Measurements from ENCODE around the gene CCR3. TPM values are rescaled to one million over a fixed set of nuclear protein-coding genes. Genes with fewer than 3 reads are reported as not detected.

Gene CCR3
- total RNA-seq, 6 donors from 2014 or later, result 0.13 TPM; not detected in 5

DNA sequence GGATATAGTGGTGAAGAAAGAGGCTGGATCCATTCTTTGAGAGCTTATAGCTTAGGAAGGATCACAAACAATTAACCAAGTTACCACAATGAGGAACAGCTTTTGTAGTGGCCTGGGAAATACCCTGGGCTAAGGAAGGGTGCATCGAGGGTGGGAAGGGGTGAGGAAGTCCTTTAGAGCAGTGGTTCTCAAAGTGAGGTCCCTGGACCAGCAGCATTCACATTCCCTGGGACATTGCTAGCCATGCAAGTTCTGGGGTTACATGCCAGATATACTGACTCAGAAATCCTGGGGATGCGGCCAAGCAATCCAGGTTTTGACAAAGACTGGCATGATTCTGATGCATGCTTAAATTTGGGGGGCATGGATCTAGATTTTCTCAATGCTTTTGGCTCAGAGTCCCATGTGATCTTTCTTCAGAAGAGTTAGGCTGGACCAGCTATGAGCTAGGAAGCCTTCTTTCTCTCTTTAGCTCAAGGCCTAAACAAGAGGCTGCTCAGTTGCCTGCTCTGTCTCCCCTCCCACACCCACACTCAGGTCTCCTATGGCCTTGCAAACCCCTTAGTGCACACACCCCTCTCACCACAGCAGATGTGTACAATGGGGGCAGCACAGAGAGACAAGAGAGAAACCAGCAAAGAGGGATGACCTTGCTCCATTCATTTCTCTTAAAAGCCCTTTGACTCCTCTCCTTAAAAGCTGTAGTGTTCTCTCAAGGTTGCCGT is 32.4 kb upstream of the CCR3 start:
- ATAC-seq (ENCODE audit: low FRiP score in 2 of 2) (no peak), DNase-seq (no peak)
- Histone ChIP-seq H3K36me3 (no peaks in the 10 kb centered on the region), H3K4me1 (peaks cover 19 to 28% (median 21%) of the 10 kb centered on the region in 4 donors), H3K27me3 (no peaks in the 10 kb centered on the region), H3K4me3 (no peak overlapping the region), H3K27ac (no peak overlapping the region), H3K9me3 (no peaks in the 10 kb centered on the region)
- WGBS, 2 donors, result 68 to 73% methylated on average over 3 of the region's 3 CpGs
- TF ChIP-seq POLR2AphosphoS5 (IDR thresholded peaks at IDR 0.05) (no peak), POLR2A (IDR thresholded peaks at IDR 0.05) (no peak), CTCF (IDR thresholded peaks at IDR 0.05) (no peak), EP300 (IDR thresholded peaks at IDR 0.05) (no peak)

DNA sequence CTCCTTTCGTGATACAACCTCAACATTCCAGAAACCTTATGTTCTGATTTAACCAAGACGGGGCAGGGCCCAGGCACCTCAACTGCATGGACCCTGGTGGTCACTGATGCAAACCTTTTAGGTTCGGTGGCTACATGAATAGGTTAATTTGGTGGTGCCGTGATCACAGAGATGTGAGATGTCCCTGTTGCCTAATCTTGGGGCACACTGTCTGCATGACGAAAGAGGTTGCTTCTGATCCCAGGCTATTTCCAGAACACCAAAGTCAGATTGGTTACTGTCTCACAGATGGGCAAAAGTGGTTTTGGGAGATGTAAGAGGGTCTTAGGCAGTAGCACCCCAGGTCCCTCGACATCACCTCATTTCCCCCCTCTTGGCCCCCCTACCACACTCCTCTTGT is 30.2 kb upstream of the CCR3 start:
- H3K9me3 ChIP-seq, result no peaks in the 10 kb centered on the region
- peaks cover 25 to 39% (median 32%) of the 10 kb centered on the region in 4 donors for H3K4me1 ChIP-seq
- WGBS, 2 donors, result 72 to 73% methylated on average over 6 of the region's 6 CpGs
- TF ChIP-seq POLR2AphosphoS5 (IDR thresholded peaks at IDR 0.05) (no peak), EP300 (IDR thresholded peaks at IDR 0.05) (no peak), POLR2A (IDR thresholded peaks at IDR 0.05) (no peak), CTCF (IDR thresholded peaks at IDR 0.05) (no peak)
- no peak for DNase-seq
- no peak overlapping the region for H3K27ac ChIP-seq
- ATAC-seq (ENCODE audit: low FRiP score in 2 of 2), result no peak
- H3K4me3 ChIP-seq, result no peak overlapping the region
- H3K36me3 ChIP-seq, result no peaks in the 10 kb centered on the region
- no peaks in the 10 kb centered on the region for H3K27me3 ChIP-seq

- H3K36me3 ChIP-seq, result no peaks in the 10 kb centered on the region
- H3K27ac ChIP-seq, result peak overlapping the region in 2 of 4 donors; percentile 21 to 44
- H3K27me3 ChIP-seq, result no peaks in the 10 kb centered on the region
- no peak for TF ChIP-seq EP300 (IDR thresholded peaks at IDR 0.05)
- no peak for TF ChIP-seq POLR2AphosphoS5 (IDR thresholded peaks at IDR 0.05)
- no peak for TF ChIP-seq CTCF (IDR thresholded peaks at IDR 0.05)
- no peak for TF ChIP-seq POLR2A (IDR thresholded peaks at IDR 0.05)
- DNase-seq (no peak), ATAC-seq (ENCODE audit: low FRiP score in 2 of 2) (no peak)
- peaks cover 25 to 33% (median 29%) of the 10 kb centered on the region in 4 donors for H3K4me1 ChIP-seq
- H3K4me3 ChIP-seq, result no peak overlapping the region
- WGBS, 2 donors, result 53 to 60% methylated on average over 4 of the region's 4 CpGs
- H3K9me3 ChIP-seq, result no peaks in the 10 kb centered on the region
Measured at GRCh38 chr3:46213201-46213600, 29.1 kb upstream of the CCR3 start.

GRCh38 chr3:46214751-46215352 is 27.4 kb upstream of the CCR3 start:
- DNase-seq, result peak in 1 of 2 donors; percentile 82
- peak overlapping the region in 3 of 4 donors; percentile 8 to 75 (median 50) for H3K27ac ChIP-seq

More at GRCh38 chr3:46214751-46215352, 27.4 kb upstream of the CCR3 start:
- H3K36me3 ChIP-seq, result no peaks in the 10 kb centered on the region
- ATAC-seq (ENCODE audit: low FRiP score in 2 of 2), result peak; percentile 72 to 94
- WGBS, 2 donors, result 14 to 62% methylated on average over 1 of the region's 1 CpG
- no peak overlapping the region for H3K4me3 ChIP-seq
- TF ChIP-seq POLR2A (IDR thresholded peaks at IDR 0.05) (no peak), EP300 (IDR thresholded peaks at IDR 0.05) (peak in 2 of 4 donors; percentile 25 to 83), POLR2AphosphoS5 (IDR thresholded peaks at IDR 0.05) (peak; percentile 57 to 74), CTCF (IDR thresholded peaks at IDR 0.05) (peak in 4 of 6 experiments; percentile 19 to 41 (median 36))
- no peaks in the 10 kb centered on the region for H3K9me3 ChIP-seq
- no peaks in the 10 kb centered on the region for H3K27me3 ChIP-seq
- peaks cover 22 to 27% (median 25%) of the 10 kb centered on the region in 4 donors for H3K4me1 ChIP-seq
